Trophoblast cell (in vitro differentiated cells and primary cell): ENCODE measurements around the gene SLC5A2.
"Not testable (repeated sequence)": the region's sequence is repeated elsewhere in the genome, so short reads cannot be mapped to it uniquely, and the experiment has no call there.

ENCODE experiments used
- DNase-seq, 2 donors: peaks; one replicate each; pipeline ENCODE4 v3.0.0-alpha.2; 2016
- H2AFZ ChIP-seq: 2 replicates; pipeline ENCODE4 v1.6.1; 2013; ENCODE audit warnings: low read length, moderate library complexity, mild to moderate bottlenecking; ENCODE audit not compliant: insufficient read depth, poor library complexity
- H2AK5ac ChIP-seq: 2 replicates; pipeline ENCODE4 v1.6.1; 2013; ENCODE audit warnings: mild to moderate bottlenecking, low read length
- H2BK120ac ChIP-seq: 2 replicates; pipeline ENCODE4 v1.6.1; 2013; ENCODE audit warnings: low read length, mild to moderate bottlenecking, moderate library complexity; ENCODE audit not compliant: insufficient read depth, poor library complexity
- H2BK12ac ChIP-seq: 2 replicates; pipeline ENCODE4 v1.6.1; 2013; ENCODE audit warnings: mild to moderate bottlenecking, low read length, moderate library complexity
- H2BK5ac ChIP-seq: 2 replicates; pipeline ENCODE4 v1.6.1; 2013; ENCODE audit warnings: low read length, low read depth, moderate library complexity, mild to moderate bottlenecking; ENCODE audit not compliant: poor library complexity
- H3K14ac ChIP-seq: 2 replicates; pipeline ENCODE4 v1.6.1; 2013; ENCODE audit warnings: mild to moderate bottlenecking, low read length
- H3K18ac ChIP-seq: 2 replicates; pipeline ENCODE4 v1.6.1; 2013; ENCODE audit warnings: mild to moderate bottlenecking, low read length
- H3K23ac ChIP-seq: 2 replicates; pipeline ENCODE4 v1.6.1; 2013; ENCODE audit warnings: low read length
- H3K27ac ChIP-seq: 2 replicates; pipeline ENCODE4 v1.5.1; 2013; ENCODE audit warnings: low read depth, mild to moderate bottlenecking, inconsistent platforms, low read length, moderate library complexity
- H3K27me3 ChIP-seq: 2 replicates; pipeline ENCODE4 v1.6.1; 2013; ENCODE audit warnings: inconsistent platforms, mild to moderate bottlenecking, low read length, moderate library complexity; ENCODE audit not compliant: insufficient read depth
- H3K36me3 ChIP-seq, 2 experiments: 1 replicate in 1 of 2; 2 replicates in 1 of 2; pipeline ENCODE4 v1.6.1; 2013; ENCODE audit warnings: low read length in 2 of 2, mild to moderate bottlenecking in 2 of 2, moderate library complexity in 1 of 2; ENCODE audit not compliant: insufficient read depth in 2 of 2, control insufficient read depth in 1 of 2
- H3K4ac ChIP-seq: 2 replicates; pipeline ENCODE4 v1.6.1; 2013; ENCODE audit warnings: low read depth, mild to moderate bottlenecking, low read length, moderate library complexity
- H3K4me1 ChIP-seq, 2 experiments: 1 replicate in 1 of 2; 2 replicates in 1 of 2; pipeline ENCODE4 v1.6.1; 2013; ENCODE audit warnings: low read length in 2 of 2, mild to moderate bottlenecking in 2 of 2, moderate library complexity in 1 of 2; ENCODE audit not compliant: insufficient read depth in 2 of 2, control insufficient read depth in 1 of 2
- H3K4me2 ChIP-seq: 2 replicates; pipeline ENCODE4 v1.6.1; 2013; ENCODE audit warnings: inconsistent platforms, mild to moderate bottlenecking, low read length, moderate library complexity
- H3K4me3 ChIP-seq: 2 replicates; pipeline ENCODE4 v1.5.1; 2013; ENCODE audit warnings: mild to moderate bottlenecking, low read depth, low read length, inconsistent platforms
- H3K79me1 ChIP-seq: one replicate; pipeline ENCODE4 v1.6.1; 2013; ENCODE audit warnings: low read length
- H3K79me2 ChIP-seq: 2 replicates; pipeline ENCODE4 v1.6.1; 2013; ENCODE audit warnings: low read length, mild to moderate bottlenecking; ENCODE audit not compliant: control insufficient read depth, insufficient read depth, poor library complexity
- H3K9ac ChIP-seq: 2 replicates; pipeline ENCODE4 v1.6.1; 2013; ENCODE audit warnings: mild to moderate bottlenecking, low read length
- H3K9me3 ChIP-seq: 2 replicates; pipeline ENCODE4 v1.6.1; 2013; ENCODE audit warnings: low read depth, mild to moderate bottlenecking, control low read depth, inconsistent platforms, low read length; ENCODE audit not compliant: insufficient read depth
- H4K12ac ChIP-seq: 2 replicates; pipeline ENCODE4 v1.6.1; 2013; ENCODE audit warnings: low read depth, mild to moderate bottlenecking, low read length, moderate library complexity
- H4K8ac ChIP-seq: 2 replicates; pipeline ENCODE4 v1.6.1; 2013; ENCODE audit warnings: low read depth, mild to moderate bottlenecking, low read length, moderate library complexity
- H4K91ac ChIP-seq: one replicate; pipeline ENCODE4 v1.6.1; 2013; ENCODE audit warnings: low read depth, mild to moderate bottlenecking, low read length, moderate library complexity
- WGBS: extraction: QIAGEN DNeasy Blood & Tissue Kit; methylation state at CpG from one replicate; pipeline ENCODE4 v1.1.7; 2013; ENCODE audit warnings: missing lambda C conversion rate; ENCODE audit not compliant: insufficient read length, insufficient coverage; ENCODE audit errors: extremely low coverage; 5-methylcytosine and 5-hydroxymethylcytosine counted together

The SLC5A2 gene

GRCh38 chr16:31539762-31540161 lies 56.8 kb downstream of the SLC5A2 start:
- not testable (repeated sequence) for H4K12ac ChIP-seq, H2BK5ac ChIP-seq, H3K18ac ChIP-seq, H2BK120ac ChIP-seq, H3K79me2 ChIP-seq, H3K9ac ChIP-seq, H3K79me1 ChIP-seq, H2BK12ac ChIP-seq, H4K91ac ChIP-seq, H2AFZ ChIP-seq, H4K8ac ChIP-seq, DNase-seq, H2AK5ac ChIP-seq, H3K4me3 ChIP-seq, H3K4me1 ChIP-seq, H3K36me3 ChIP-seq, H3K14ac ChIP-seq, H3K4me2 ChIP-seq, H3K27ac ChIP-seq, H3K23ac ChIP-seq, H3K4ac ChIP-seq, H3K27me3 ChIP-seq
- H3K9me3 ChIP-seq, result peaks cover 26% of the 10 kb centered on the region
- WGBS, result no CpG with 5 or more reads among the region's 4 CpGs
